NT2/D1 (cell line): ENCODE results near the gene HOMER1.

Experiments
- DNase-seq: peaks from one replicate; pipeline ENCODE4 v3.0.0-alpha.2; 2011; ENCODE audit warnings: low read depth, low spot score
- H3K27me3 ChIP-seq: 2 replicates; pipeline ENCODE4 v1.6.0; 2011; ENCODE audit warnings: mild to moderate bottlenecking; ENCODE audit not compliant: insufficient read length, insufficient read depth
- H3K36me3 ChIP-seq: 2 replicates; pipeline ENCODE4 v1.6.1; 2011; ENCODE audit warnings: mild to moderate bottlenecking, low read length, mixed read lengths; ENCODE audit not compliant: insufficient read depth, insufficient read length
- H3K4me1 ChIP-seq: 2 replicates; pipeline ENCODE4 v1.5.1; 2011; ENCODE audit not compliant: insufficient read depth, insufficient read length
- H3K4me3 ChIP-seq: 2 replicates; pipeline ENCODE4 v1.5.1; 2011; ENCODE audit warnings: low read depth; ENCODE audit not compliant: insufficient read length
- H3K9ac ChIP-seq: 2 replicates; pipeline ENCODE4 v1.6.0; 2011; ENCODE audit warnings: low read depth; ENCODE audit not compliant: insufficient read length
- H3K9me3 ChIP-seq: 2 replicates; pipeline ENCODE4 v1.5.1; 2011; ENCODE audit warnings: mild to moderate bottlenecking, low read length; ENCODE audit not compliant: insufficient read depth
- SUZ12 ChIP-seq: IDR thresholded peaks from 2 replicates; pipeline ENCODE4 v1.6.1; 2011; ENCODE audit not compliant: insufficient read length, insufficient read depth; ENCODE audit errors: extremely low read depth
- YY1 ChIP-seq: IDR thresholded peaks from 2 replicates; pipeline ENCODE4 v1.6.1; 2011; ENCODE audit not compliant: insufficient read length, insufficient read depth
- ZNF274 ChIP-seq: IDR thresholded peaks from 2 replicates; pipeline ENCODE4 v1.6.1; 2011; ENCODE audit warnings: mild to moderate bottlenecking, low read depth, low read length

Gene HOMER1

DNA sequence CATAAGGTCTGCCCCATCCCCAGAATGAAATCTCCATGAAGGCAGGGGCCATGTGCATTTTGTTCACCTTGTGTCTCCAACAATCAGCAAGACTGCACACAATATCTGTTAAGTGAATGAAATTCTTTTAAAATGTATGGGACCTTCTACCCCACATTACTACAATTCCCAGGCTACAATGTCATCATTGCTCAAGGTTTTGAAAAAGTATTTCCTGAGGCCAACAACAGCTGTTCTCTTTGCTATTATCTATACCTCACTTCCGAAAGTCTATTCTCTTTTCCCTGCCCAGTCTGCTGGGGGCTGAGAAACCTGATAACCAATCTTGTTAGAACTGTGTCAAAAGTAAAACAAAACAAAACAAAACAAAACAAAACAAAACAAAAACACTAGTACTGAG is 29.2 kb downstream of the HOMER1 start:
- Histone ChIP-seq H3K27me3 (no peaks in the 10 kb centered on the region), H3K9ac (no peak overlapping the region), H3K4me3 (no peak overlapping the region), H3K36me3 (peaks cover 2% of the 10 kb centered on the region), H3K4me1 (no peaks in the 10 kb centered on the region), H3K9me3 (no peaks in the 10 kb centered on the region)
- DNase-seq: no peak
- TF ChIP-seq SUZ12 (no peak), YY1 (no peak), ZNF274 (no peak)

DNA sequence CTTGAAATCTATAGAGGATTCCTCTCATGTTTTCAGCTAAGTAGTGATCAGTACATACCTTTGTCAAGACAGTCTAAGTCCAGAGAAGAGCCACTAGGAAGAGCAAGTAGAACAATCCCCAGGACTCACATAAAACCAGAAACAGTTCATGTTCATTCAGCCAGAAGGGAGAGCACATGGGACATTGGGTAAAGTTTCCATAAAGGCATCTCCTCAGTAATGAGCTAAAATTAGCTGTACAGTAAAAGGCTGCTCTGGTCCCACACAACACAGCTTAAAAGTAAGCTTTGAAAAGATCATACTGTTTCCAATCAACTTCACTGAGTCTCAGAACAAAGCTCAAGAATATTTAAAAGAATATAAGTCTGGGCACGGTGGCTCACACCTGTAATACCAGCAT is 32.4 kb downstream of the HOMER1 start:
- TF ChIP-seq YY1: no peak
- TF ChIP-seq SUZ12: no peak
- TF ChIP-seq ZNF274: no peak
- H3K4me1 ChIP-seq: no peaks in the 10 kb centered on the region
- no peak for DNase-seq

DNA sequence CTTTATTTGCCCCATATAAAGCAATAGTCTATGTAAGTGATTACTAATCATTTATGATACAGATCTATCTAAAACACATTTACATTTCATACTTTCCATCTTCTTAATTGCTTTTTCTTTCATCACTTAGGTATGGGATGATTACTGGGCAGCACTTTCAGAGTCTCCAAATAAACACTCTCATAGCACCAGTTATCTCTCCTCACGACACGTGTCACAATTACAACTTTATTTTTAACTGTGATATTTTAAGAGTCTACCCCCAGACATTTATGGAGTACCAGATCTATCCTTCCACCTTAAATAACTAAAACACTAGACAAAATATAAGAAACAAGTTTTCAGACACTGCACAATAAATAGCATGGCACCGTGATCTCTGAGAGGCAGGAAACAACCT is 32.9 kb downstream of the HOMER1 start:
- Histone ChIP-seq H3K9me3 (no peaks in the 10 kb centered on the region), H3K4me1 (no peaks in the 10 kb centered on the region), H3K9ac (no peak overlapping the region), H3K36me3 (peaks cover 2% of the 10 kb centered on the region), H3K4me3 (no peak overlapping the region), H3K27me3 (no peaks in the 10 kb centered on the region)
- no peak for TF ChIP-seq SUZ12
- TF ChIP-seq YY1: no peak
- TF ChIP-seq ZNF274: no peak
- no peak for DNase-seq

More for the DNA sequence above, 32.4 kb downstream of the HOMER1 start:
- Histone ChIP-seq H3K36me3 (peaks cover 2% of the 10 kb centered on the region), H3K9me3 (no peaks in the 10 kb centered on the region), H3K27me3 (no peaks in the 10 kb centered on the region), H3K9ac (no peak overlapping the region), H3K4me3 (no peak overlapping the region)

DNA sequence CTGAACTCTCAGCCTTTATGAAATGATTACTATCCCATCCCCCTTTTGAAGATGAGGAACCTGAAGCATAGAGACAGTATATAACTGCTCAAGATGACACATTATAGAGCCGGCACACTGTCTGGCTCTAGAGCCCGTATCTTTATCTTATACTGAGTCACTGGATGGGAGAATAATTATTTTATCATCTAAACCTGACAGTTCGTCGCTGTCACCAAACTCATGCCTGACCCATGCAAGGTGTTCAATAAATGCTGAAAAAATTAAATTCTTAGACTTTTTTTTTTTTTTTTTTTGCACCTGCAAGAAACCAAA is 38.8 kb downstream of the HOMER1 start:
- Histone ChIP-seq H3K4me1 (no peaks in the 10 kb centered on the region), H3K9me3 (no peaks in the 10 kb centered on the region), H3K4me3 (no peak overlapping the region), H3K36me3 (no peaks in the 10 kb centered on the region), H3K27me3 (no peaks in the 10 kb centered on the region), H3K9ac (no peak overlapping the region)
- no peak for DNase-seq
- no peak for TF ChIP-seq ZNF274
- no peak for TF ChIP-seq SUZ12
- no peak for TF ChIP-seq YY1

DNA sequence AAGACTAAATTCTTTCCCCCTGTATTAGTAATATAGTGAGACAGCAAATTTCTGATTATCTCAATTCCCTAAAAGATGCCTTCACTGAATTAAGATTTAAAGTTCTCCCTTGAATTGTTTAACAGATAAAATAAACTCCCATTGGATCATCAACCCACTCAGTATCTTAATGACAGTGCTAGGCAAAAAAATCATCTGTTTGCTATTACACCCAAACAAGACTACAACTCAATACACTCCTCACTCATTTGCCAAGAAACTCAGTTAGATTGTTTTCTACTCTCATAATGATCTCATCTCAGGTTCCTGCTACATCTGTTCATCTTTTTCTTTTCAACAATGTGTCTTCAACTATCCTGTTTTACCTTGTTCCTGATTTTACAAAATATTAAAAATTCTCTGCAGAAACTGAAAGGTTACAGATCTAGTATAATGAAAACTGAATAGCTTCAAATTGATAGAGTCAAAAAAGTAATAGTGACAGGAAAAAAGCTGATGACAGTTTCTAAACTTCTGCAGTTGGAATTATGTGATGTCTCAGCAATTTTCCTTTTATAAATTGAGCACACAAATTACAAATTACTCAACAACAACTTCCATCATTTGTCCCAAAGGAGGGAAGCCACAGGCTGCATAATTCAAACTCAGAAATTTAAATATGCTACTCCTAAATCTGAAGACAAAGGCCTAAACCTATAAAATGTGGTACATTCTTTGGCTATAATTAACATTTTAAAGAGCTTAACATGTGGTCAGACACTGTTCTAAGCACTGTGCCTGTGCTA is 39.4 kb downstream of the HOMER1 start:
- H3K9ac ChIP-seq: no peak overlapping the region
- no peak for DNase-seq
- TF ChIP-seq YY1: no peak
- TF ChIP-seq ZNF274: no peak
- TF ChIP-seq SUZ12: no peak
- H3K27me3 ChIP-seq: no peaks in the 10 kb centered on the region
- no peaks in the 10 kb centered on the region for H3K9me3 ChIP-seq
- no peaks in the 10 kb centered on the region for H3K4me1 ChIP-seq
- H3K4me3 ChIP-seq: no peak overlapping the region
- no peaks in the 10 kb centered on the region for H3K36me3 ChIP-seq

DNA sequence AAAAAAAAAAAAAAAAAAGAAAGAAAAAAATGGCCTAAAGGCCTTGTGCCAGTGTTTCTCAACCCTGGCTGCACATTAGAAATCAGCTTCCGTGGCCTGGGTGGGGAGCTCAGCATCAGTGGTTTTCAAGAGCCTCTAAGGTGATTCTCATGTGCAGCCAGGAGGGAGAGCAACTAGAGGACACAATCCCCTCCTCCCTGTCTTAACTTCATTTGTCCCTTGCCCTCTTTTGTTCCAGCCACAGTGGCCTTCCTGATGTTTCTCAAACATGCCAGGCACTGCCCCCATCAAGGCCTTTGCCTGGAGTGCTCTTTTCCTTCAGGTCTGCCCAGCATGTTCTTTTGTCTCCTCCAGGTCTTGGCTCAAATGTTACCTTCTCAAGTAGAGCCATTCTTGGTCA is 42.4 kb downstream of the HOMER1 start:
- H3K4me1 ChIP-seq: no peaks in the 10 kb centered on the region
- DNase-seq: no peak
- H3K36me3 ChIP-seq: no peaks in the 10 kb centered on the region
- H3K9ac ChIP-seq: no peak overlapping the region
- no peaks in the 10 kb centered on the region for H3K9me3 ChIP-seq
- TF ChIP-seq YY1 (no peak), SUZ12 (no peak), ZNF274 (no peak)
- no peak overlapping the region for H3K4me3 ChIP-seq
- H3K27me3 ChIP-seq: no peaks in the 10 kb centered on the region

DNA sequence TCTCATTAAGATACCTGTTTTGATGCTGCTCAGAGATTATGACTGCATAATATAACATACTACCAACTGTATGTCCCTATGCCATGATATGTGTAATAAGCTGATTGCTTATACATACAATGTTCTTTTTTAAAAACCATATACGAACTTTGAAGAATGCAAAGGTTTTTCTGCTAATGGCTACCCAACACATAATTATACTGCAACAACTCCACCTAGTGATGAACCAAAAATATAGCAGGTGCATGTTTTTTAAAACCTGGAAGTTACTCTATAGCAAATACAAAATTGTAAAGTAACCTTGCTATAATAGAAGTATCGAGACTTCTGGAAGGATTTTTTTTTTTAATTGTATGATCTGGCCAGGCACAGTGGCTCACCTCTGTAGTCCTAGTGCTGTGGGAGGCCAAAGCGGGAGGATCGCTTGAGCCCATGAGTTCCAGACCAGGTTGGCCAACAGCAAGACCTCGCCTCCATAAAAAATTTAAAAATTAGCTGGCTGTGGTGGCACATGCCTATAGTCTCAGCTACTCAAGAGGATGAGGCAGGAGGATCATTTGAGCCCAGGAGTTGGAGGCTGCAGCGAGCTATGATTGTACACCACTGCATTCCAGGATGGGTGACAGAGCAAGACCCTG is 49.1 kb downstream of the HOMER1 start:
- Histone ChIP-seq H3K9ac (no peak overlapping the region), H3K4me3 (no peak overlapping the region), H3K36me3 (no peaks in the 10 kb centered on the region), H3K9me3 (no peaks in the 10 kb centered on the region), H3K4me1 (no peaks in the 10 kb centered on the region), H3K27me3 (no peaks in the 10 kb centered on the region)
- no peak for TF ChIP-seq YY1
- TF ChIP-seq ZNF274: no peak
- TF ChIP-seq SUZ12: no peak
- no peak for DNase-seq
